NT2/D1 (cell line): ENCODE data around the gene BCL11B.

Source experiments
- SUZ12 ChIP-seq: IDR thresholded peaks from 2 replicates; pipeline ENCODE4 v1.6.1; 2011; ENCODE audit not compliant: insufficient read length, insufficient read depth; ENCODE audit errors: extremely low read depth
- YY1 ChIP-seq: IDR thresholded peaks from 2 replicates; pipeline ENCODE4 v1.6.1; 2011; ENCODE audit not compliant: insufficient read length, insufficient read depth
- ZNF274 ChIP-seq: IDR thresholded peaks from 2 replicates; pipeline ENCODE4 v1.6.1; 2011; ENCODE audit warnings: mild to moderate bottlenecking, low read depth, low read length

- TF ChIP-seq ZNF274 (no peak), YY1 (no peak), SUZ12 (no peak)
Measured at GRCh38 chr14:99205086-99205688, 66.8 kb downstream of the BCL11B start.
